ENCODE results near the gene EHMT1. TPM values are rescaled to one million over a fixed set of nuclear protein-coding genes. Genes with fewer than 3 reads are reported as not detected.

The EHMT1 gene
- total and polyA plus RNA-seq, 2 of the 13 experiments (the other 11 are each of a cell fraction or from before 2014, with no cell fraction given), result 23.0 to 27.1 TPM

- TF ChIP-seq SNAPC4 (CRISPR knock-in tag; IDR thresholded peaks at IDR 0.05) (no peak), SOX13 (IDR thresholded peaks at IDR 0.05) (0 out of 2 replicates have a peak, but pooled peaks have one; percentile 10), SOX13 (CRISPR knock-in tag; conservative IDR thresholded peaks at IDR 0.05 in 1 of 2, IDR thresholded peaks at IDR 0.05 in 1 of 2) (peak in 1 of 2 experiments; percentile 86; a peak in 2 of 4 replicates), SMYD3 (CRISPR knock-in tag; IDR thresholded peaks at IDR 0.05) (no peak), NFKB2 (CRISPR knock-in tag; IDR thresholded peaks at IDR 0.05; ENCODE audit: borderline replicate concordance) (no peak), EEA1 (CRISPR knock-in tag; IDR thresholded peaks at IDR 0.05; ENCODE audit: borderline replicate concordance) (no peak; the same call in 1 of the 2 replicates), ZNF740 (CRISPR knock-in tag; IDR thresholded peaks at IDR 0.05) (no peak), ZNF569 (CRISPR knock-in tag; IDR thresholded peaks at IDR 0.05; ENCODE audit: borderline replicate concordance) (no peak), MXI1 (IDR thresholded peaks at IDR 0.05; ENCODE audit: borderline replicate concordance, low read depth, low read length) (peak; percentile 97), PAWR (CRISPR knock-in tag; IDR thresholded peaks at IDR 0.05; ENCODE audit: borderline replicate concordance) (no peak), RFXAP (CRISPR knock-in tag; IDR thresholded peaks at IDR 0.05; ENCODE audit: borderline replicate concordance) (0 out of 2 replicates have a peak, but pooled peaks have one; percentile 42), THYN1 (CRISPR knock-in tag; IDR thresholded peaks at IDR 0.05; ENCODE audit: borderline replicate concordance, low read depth) (no peak), HOXA9 (CRISPR knock-in tag; IDR thresholded peaks at IDR 0.05; ENCODE audit: borderline replicate concordance) (no peak; the same call in 1 of the 2 replicates), NPAS2 (CRISPR knock-in tag; IDR thresholded peaks at IDR 0.05; ENCODE audit: borderline replicate concordance) (no peak), RORA (CRISPR knock-in tag; IDR thresholded peaks at IDR 0.05) (no peak)
- TF ChIP-seq, protein P1, sequence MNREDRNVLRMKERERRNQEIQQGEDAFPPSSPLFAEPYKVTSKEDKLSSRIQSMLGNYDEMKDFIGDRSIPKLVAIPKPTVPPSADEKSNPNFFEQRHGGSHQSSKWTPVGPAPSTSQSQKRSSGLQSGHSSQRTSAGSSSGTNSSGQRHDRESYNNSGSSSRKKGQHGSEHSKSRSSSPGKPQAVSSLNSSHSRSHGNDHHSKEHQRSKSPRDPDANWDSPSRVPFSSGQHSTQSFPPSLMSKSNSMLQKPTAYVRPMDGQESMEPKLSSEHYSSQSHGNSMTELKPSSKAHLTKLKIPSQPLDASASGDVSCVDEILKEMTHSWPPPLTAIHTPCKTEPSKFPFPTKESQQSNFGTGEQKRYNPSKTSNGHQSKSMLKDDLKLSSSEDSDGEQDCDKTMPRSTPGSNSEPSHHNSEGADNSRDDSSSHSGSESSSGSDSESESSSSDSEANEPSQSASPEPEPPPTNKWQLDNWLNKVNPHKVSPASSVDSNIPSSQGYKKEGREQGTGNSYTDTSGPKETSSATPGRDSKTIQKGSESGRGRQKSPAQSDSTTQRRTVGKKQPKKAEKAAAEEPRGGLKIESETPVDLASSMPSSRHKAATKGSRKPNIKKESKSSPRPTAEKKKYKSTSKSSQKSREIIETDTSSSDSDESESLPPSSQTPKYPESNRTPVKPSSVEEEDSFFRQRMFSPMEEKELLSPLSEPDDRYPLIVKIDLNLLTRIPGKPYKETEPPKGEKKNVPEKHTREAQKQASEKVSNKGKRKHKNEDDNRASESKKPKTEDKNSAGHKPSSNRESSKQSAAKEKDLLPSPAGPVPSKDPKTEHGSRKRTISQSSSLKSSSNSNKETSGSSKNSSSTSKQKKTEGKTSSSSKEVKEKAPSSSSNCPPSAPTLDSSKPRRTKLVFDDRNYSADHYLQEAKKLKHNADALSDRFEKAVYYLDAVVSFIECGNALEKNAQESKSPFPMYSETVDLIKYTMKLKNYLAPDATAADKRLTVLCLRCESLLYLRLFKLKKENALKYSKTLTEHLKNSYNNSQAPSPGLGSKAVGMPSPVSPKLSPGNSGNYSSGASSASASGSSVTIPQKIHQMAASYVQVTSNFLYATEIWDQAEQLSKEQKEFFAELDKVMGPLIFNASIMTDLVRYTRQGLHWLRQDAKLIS (CRISPR knock-in tag; IDR thresholded peaks at IDR 0.05), result no peak
- TF ChIP-seq, protein P2, sequence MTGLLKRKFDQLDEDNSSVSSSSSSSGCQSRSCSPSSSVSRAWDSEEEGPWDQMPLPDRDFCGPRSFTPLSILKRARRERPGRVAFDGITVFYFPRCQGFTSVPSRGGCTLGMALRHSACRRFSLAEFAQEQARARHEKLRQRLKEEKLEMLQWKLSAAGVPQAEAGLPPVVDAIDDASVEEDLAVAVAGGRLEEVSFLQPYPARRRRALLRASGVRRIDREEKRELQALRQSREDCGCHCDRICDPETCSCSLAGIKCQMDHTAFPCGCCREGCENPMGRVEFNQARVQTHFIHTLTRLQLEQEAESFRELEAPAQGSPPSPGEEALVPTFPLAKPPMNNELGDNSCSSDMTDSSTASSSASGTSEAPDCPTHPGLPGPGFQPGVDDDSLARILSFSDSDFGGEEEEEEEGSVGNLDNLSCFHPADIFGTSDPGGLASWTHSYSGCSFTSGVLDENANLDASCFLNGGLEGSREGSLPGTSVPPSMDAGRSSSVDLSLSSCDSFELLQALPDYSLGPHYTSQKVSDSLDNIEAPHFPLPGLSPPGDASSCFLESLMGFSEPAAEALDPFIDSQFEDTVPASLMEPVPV (CRISPR knock-in tag; IDR thresholded peaks at IDR 0.05), result no peak
These were observed 51.8 kb downstream of the EHMT1 start (continued) for GRCh38 chr9:137670391-137671195.

All from HepG2 (cell line).